Measurements from ENCODE around the gene CFAP300. TPM values are rescaled to one million over a fixed set of nuclear protein-coding genes. Genes with fewer than 3 reads are reported as not detected.
A peak's percentile ranks its signal among the peaks of the same experiment; 100 is the strongest.

The CFAP300 gene
- total RNA-seq, 1 experiment from 2014 or later, result 6.7 TPM

DNA sequence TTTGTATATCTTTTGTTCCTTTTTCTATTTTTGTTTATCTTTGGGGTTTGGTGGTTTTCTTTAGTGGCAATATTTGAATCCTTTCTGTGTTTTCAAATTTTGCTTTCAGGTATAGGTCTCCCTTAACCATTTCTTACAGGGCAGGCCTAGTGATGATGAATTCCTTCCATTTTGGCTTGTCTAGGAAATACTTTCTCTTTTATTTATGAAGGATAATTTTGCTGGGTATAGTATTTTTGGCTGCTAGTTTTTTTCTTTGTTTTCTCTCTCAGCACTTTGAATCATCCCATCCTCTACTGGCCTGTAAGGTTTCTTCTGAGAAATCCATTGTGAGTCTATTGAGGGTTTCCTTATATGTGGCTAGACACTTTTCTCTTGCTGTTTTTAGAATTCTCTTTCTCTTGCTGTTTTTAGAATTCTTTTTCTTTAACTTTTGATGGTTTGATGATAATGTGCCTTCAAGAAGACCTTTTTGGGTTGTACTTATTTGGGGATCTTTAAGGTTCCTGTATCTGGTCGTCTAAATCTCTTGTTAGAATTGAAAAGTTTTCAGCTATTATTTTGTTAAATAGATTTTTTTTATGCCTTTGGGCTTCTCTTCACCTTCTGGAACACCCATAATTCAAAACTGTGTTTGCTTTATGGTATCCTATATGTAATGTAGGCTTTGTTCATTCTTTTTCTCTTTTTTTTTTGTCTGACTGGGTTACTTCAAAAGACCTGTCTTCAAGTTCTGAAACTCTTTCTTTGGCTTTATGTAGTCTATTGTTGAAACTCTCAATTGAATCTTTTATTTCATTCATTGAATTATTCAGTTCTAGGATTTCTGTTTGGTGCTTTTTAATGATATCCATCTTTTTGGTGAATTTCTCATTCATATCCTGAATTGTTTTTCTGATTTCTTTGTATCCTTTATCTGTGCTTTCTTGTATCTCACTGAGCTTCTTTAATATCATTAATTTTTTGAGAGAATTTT lies 24.5 kb downstream of the CFAP300 start:
- no peak for DNase-seq (ENCODE audit: low read depth)

- DNase-seq (ENCODE audit: low read depth), result no peak
These were observed 26.0 kb downstream of the CFAP300 start for GRCh38 chr11:102073253-102073652.

- DNase-seq (ENCODE audit: low read depth), result no peak
These were observed 32.4 kb downstream of the CFAP300 start for GRCh38 chr11:102079625-102080024.

GRCh38 chr11:102081313-102081712 lies 34.1 kb downstream of the CFAP300 start:
- DNase-seq (ENCODE audit: low read depth), result no peak

GRCh38 chr11:102085864-102086551 lies 38.8 kb downstream of the CFAP300 start:
- peak; percentile 11 for DNase-seq (ENCODE audit: low read depth)

GRCh38 chr11:102097186-102097585 lies 49.9 kb downstream of the CFAP300 start:
- no peak for DNase-seq (ENCODE audit: low read depth)

DNA sequence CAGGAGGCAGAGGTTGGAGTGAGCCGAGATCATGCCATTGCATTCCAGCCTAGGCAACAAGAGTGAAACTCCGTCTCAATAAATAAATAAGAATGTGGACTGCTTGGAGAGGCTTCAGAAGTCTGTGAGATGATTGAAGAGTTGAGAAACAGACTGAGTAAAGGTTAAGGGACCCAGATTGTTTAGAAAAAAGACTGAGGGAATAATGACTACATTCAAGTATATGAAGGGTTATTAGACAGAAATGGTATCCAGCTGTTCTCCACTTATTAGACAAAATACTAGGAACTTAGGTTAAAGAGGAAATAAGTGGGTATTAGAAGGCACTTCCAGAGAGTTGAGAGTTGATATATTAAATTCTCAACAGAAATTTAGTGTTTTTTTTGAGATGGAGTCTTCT lies 52.5 kb downstream of the CFAP300 start:
- DNase-seq (ENCODE audit: low read depth), result no peak

GRCh38 chr11:102108734-102109440 lies 61.6 kb downstream of the CFAP300 start:
- no peak for DNase-seq (ENCODE audit: low read depth)

DNA sequence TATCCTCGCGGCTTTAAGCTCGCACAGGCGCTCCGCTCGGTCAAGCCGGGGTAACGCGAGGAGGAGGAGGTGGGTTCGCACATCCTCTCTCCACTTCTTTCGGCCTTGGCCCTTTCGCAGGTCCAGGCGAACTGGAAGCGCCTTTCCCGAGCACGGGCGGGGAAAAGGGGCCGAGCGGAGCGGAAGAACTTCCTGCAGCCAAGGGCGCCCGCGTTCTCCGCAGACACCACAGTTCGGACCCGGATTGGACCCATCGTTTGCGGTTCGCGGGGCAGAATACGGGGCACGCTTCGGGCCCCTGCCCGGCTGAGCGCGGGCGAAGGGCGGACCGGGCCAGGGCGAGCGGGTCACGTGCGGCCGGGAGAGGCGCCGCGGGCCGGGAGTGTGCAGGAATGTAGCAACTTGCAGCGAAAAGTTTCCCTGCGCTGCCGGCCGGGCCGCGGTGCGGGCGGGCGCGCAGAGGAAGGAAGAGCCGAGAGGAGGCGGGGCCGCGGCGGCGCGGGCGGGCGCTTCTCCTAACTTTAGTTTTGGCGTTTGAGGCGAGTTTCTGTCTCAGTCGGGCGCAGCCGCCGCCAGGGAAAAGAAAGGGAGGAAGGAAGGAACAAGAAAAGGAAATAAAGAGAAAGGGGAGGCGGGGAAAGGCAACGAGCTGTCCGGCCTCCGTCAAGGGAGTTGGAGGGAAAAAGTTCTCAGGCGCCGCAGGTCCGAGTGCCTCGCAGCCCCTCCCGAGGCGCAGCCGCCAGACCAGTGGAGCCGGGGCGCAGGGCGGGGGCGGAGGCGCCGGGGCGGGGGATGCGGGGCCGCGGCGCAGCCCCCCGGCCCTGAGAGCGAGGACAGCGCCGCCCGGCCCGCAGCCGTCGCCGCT lies 62.9 kb downstream of the CFAP300 start, which contains the start of gene YAP1:
YAP1 (plus strand) TSS at position 552 of the 865 bp plus-strand sequence. CDS start 402 bp downstream, outside the sequence.
- DNase-seq (ENCODE audit: low read depth), result peak; percentile 94

DNA sequence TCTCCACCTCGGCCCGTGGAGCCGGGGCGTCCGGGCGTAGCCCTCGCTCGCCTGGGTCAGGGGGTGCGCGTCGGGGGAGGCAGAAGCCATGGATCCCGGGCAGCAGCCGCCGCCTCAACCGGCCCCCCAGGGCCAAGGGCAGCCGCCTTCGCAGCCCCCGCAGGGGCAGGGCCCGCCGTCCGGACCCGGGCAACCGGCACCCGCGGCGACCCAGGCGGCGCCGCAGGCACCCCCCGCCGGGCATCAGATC lies 63.4 kb downstream of the CFAP300 start:
- no peak for DNase-seq (ENCODE audit: low read depth)

DNA sequence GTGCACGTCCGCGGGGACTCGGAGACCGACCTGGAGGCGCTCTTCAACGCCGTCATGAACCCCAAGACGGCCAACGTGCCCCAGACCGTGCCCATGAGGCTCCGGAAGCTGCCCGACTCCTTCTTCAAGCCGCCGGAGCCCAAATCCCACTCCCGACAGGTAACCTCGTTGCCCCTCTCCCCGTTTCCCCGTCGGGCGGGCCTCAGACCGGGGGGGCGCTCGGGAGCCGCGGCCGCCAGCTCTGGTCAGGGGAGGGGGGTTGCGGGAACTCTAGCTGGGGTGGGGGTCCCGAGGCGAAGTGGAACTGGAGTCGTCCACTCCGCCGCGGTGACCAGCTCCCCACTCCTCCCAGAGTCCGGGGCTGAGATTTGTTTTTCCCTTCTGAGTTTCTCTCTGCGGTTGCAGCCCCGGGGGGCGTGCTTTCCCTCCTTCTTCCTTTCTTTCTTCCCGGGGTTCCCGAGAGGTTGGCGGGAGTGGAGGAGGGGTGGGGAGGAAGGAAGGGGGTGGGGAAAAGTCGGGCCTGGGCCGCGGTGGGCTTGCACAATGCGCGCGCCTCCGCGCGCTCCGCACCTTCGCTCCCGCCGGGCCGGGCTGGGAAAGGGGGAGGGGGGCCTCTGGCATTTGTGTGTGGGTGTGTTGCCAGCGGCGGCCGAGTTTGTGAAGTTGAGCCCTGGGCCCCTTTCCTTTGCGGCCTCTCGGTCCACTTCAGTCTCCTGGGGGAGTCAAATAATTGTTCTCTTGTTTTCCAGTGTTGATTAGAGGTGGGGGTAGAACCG lies 64.0 kb downstream of the CFAP300 start:
- DNase-seq (ENCODE audit: low read depth), result peak; percentile 80

DNA sequence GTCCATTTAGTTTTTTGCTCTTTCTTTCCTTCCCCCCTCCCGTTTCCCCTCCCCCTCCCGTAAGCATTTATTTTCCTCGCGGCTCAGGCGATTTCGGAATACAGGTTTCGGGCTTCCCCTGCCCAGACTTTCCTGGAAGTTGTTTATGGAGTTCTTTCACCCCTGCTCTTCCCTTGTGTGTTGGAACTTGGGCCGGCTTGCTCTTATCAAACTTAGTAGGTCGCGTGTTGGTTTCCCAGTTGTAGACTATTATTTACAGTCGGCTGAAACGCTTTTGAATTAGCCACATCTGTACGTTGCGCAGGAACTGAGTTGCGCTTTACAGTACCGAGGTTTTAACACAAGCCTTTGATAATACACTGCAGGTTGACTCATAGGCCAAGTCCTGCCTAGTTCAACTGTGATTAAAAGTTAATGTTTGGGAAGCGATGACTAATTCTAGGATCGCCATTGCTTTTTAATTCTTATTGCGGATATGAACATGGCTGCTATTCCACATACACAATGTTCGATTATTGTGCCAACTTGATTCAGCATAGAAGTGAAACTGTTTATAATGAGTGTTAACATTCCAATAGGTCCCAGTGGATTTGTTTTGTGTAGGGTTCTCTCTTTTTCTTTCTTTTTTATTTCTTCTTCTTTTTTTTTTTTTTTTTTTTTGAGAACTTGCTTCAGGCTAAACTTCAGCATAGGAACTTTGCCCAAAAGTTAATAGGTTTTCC lies 64.7 kb downstream of the CFAP300 start:
- DNase-seq (ENCODE audit: low read depth), result peak; percentile 89

DNA sequence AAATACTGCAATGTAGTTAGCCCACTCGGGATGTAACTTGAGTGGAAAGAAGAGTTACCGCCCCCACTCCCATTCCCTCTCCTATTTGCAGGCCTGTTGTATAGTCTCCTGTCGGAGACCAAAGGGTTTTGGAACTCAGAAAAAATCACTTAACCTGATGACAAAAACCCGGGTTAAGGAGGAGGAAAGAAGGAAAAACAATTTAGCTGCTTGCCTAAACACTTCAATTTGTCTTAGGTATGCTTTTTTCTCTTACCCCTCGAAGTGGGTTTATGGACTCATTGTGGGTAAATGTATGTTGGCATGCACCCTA lies 65.2 kb downstream of the CFAP300 start:
- DNase-seq (ENCODE audit: low read depth), result peak; percentile 31

- no peak for DNase-seq (ENCODE audit: low read depth)
These were observed 66.8 kb downstream of the CFAP300 start for GRCh38 chr11:102114032-102114431.

DNA sequence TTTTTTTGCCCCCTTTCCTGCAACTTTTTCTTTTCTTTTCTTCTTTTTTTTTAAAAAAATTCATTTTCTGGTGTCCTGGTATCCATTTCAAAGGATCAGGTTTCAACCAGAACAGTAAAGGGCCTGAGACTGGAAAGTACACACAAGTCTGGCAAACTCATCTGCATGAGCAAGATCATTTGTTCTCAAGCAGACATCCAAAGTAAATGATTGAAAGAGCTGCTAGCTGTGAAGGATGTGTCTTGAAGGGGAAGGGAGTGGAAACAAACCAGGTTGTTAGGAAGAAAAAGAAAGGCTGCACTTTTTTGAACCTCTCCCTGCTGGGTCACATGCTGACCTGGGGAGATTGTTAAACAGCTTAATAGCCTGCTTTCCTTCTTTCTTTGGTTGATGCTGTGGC lies 68.3 kb downstream of the CFAP300 start:
- DNase-seq (ENCODE audit: low read depth), result peak; percentile 78

DNA sequence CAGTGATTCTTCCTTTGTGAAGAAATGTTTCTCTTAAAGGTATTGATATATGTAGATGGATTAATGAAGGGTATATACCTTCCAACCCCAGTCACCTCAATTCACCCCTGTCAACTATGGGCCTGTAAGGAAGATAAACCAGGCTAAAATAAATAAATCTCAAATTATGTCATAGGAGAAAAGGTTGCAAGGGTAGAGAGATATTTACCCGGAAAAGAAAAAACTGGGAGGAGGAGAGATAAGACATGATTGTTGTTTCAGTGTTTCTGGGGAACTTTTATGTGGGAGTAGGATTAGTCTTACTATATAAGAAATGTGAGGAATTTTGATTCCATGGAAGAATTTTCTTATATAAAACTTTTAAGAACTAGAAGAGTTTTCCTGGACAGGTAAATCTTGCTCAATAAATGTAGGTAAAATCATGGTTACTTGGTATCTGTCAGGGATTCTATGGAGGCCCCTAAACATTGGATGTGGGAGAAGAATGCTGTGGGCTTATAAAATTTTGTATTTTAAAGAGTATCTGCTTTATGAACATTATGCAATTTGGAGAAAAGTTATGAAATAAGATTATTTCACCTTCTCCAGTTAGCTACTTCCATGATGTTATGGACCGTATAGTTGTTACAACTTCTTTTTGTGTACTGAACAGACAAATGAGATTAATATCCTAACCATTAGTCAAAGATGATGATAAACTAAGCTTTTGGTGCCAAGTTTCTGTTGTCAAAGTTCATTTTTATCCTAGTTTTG lies 69.4 kb downstream of the CFAP300 start:
- DNase-seq (ENCODE audit: low read depth), result no peak

- DNase-seq (ENCODE audit: low read depth), result peak; percentile 50
These were observed 70.4 kb downstream of the CFAP300 start for GRCh38 chr11:102117472-102118113.

- DNase-seq (ENCODE audit: low read depth), result no peak
These were observed 71.7 kb downstream of the CFAP300 start for GRCh38 chr11:102118937-102119336.

GRCh38 chr11:102119997-102120396 lies 72.8 kb downstream of the CFAP300 start:
- no peak for DNase-seq (ENCODE audit: low read depth)

Data from LHCN-M2 (cell line).